ENCODE measurements around the gene LTC4S. TPM values are rescaled to one million over a fixed set of nuclear protein-coding genes. Genes with fewer than 3 reads are reported as not detected.
A peak's percentile ranks its signal among the peaks of the same experiment; 100 is the strongest.

Gene LTC4S
- total RNA-seq, 1 experiment from 2014 or later = 2.6 TPM

DNA sequence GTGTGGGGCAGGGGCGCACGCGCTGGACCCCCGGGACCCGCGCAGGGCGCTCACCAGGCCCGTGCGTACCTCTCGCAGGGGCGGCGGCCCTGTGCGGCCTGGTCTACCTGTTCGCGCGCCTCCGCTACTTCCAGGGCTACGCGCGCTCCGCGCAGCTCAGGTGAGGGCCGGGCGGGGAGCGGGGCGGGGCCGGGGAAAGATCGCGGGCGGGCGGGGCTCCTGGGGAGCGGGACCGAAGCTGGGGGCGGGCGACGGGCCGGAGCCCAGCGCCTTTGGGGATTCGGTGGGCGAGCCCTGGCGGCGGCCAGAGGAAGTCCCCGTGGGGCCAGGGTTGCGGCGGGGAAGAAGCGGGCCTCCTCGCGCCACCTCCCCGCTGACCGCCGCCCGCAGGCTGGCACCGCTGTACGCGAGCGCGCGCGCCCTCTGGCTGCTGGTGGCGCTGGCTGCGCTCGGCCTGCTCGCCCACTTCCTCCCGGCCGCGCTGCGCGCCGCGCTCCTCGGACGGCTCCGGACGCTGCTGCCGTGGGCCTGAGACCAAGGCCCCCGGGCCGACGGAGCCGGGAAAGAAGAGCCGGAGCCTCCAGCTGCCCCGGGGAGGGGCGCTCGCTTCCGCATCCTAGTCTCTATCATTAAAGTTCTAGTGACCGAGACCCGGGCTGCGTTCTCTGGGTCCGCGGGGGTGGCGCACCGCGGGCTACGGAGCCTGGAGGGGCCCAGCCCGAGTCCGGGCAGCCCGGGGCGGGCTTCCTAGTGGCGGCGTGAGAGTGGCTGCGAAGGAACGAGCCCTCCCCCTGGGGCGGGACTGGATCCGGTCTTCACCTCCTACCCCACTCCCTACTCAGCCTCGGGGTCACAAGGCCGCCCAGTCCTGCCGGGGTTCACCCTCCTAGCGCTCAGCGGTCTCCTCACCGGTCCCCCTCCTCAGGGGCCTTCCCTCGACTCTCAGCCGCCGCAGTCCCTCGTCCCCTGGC lies 2.4 kb downstream of the LTC4S start (continued):
- TF ChIP-seq MYBL2 (CRISPR knock-in tag; IDR thresholded peaks at IDR 0.05) (peak; percentile 28), ZNF671 (CRISPR knock-in tag; IDR thresholded peaks at IDR 0.05) (no peak), ESRRA (CRISPR knock-in tag; IDR thresholded peaks at IDR 0.05; ENCODE audit: borderline replicate concordance) (peak; percentile 82; the same call in 1 of the 2 replicates), RORB (CRISPR knock-in tag; IDR thresholded peaks at IDR 0.05) (no peak), MXD4 (CRISPR knock-in tag; IDR thresholded peaks at IDR 0.05; ENCODE audit: borderline replicate concordance) (no peak), NR2C2 (CRISPR knock-in tag; IDR thresholded peaks at IDR 0.05) (no peak), ZNF219 (CRISPR knock-in tag; IDR thresholded peaks at IDR 0.05; ENCODE audit: borderline replicate concordance) (peak; percentile 63), FOXK1 (CRISPR knock-in tag; IDR thresholded peaks at IDR 0.05) (no peak; the same call in 1 of the 2 replicates), FOXP1 (CRISPR knock-in tag; IDR thresholded peaks at IDR 0.05; ENCODE audit: borderline replicate concordance) (no peak), NR3C1 (CRISPR knock-in tag; conservative IDR thresholded peaks at IDR 0.05; ENCODE audit: low read depth) (no peak), GRHL2 (CRISPR knock-in tag; IDR thresholded peaks at IDR 0.05; ENCODE audit: insufficient replicate concordance, severe bottlenecking) (no peak), OVOL2 (CRISPR knock-in tag; IDR thresholded peaks at IDR 0.05; ENCODE audit: borderline replicate concordance) (no peak), JUN (CRISPR knock-in tag; IDR thresholded peaks at IDR 0.05) (no peak), EMX1 (CRISPR knock-in tag; IDR thresholded peaks at IDR 0.05) (no peak; the same call in 1 of the 2 replicates), TCF7 (CRISPR knock-in tag; IDR thresholded peaks at IDR 0.05; ENCODE audit: low read depth) (no peak)
- TF ChIP-seq, protein P1, sequence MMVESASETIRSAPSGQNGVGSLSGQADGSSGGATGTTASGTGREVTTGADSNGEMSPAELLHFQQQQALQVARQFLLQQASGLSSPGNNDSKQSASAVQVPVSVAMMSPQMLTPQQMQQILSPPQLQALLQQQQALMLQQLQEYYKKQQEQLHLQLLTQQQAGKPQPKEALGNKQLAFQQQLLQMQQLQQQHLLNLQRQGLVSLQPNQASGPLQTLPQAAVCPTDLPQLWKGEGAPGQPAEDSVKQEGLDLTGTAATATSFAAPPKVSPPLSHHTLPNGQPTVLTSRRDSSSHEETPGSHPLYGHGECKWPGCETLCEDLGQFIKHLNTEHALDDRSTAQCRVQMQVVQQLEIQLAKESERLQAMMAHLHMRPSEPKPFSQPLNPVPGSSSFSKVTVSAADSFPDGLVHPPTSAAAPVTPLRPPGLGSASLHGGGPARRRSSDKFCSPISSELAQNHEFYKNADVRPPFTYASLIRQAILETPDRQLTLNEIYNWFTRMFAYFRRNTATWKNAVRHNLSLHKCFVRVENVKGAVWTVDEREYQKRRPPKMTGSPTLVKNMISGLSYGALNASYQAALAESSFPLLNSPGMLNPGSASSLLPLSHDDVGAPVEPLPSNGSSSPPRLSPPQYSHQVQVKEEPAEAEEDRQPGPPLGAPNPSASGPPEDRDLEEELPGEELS (CRISPR knock-in tag; IDR thresholded peaks at IDR 0.05) = 0 out of 2 replicates have a peak, but pooled peaks have one; percentile 9
- TF ChIP-seq, protein P2, sequence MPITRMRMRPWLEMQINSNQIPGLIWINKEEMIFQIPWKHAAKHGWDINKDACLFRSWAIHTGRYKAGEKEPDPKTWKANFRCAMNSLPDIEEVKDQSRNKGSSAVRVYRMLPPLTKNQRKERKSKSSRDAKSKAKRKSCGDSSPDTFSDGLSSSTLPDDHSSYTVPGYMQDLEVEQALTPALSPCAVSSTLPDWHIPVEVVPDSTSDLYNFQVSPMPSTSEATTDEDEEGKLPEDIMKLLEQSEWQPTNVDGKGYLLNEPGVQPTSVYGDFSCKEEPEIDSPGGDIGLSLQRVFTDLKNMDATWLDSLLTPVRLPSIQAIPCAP (CRISPR knock-in tag; IDR thresholded peaks at IDR 0.05) = no peak; the same call in 1 of the 2 replicates
- TF ChIP-seq, protein P3, sequence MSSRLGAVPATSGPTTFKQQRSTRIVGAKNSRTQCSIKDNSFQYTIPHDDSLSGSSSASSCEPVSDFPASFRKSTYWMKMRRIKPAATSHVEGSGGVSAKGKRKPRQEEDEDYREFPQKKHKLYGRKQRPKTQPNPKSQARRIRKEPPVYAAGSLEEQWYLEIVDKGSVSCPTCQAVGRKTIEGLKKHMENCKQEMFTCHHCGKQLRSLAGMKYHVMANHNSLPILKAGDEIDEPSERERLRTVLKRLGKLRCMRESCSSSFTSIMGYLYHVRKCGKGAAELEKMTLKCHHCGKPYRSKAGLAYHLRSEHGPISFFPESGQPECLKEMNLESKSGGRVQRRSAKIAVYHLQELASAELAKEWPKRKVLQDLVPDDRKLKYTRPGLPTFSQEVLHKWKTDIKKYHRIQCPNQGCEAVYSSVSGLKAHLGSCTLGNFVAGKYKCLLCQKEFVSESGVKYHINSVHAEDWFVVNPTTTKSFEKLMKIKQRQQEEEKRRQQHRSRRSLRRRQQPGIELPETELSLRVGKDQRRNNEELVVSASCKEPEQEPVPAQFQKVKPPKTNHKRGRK (CRISPR knock-in tag; IDR thresholded peaks at IDR 0.05; ENCODE audit: borderline replicate concordance) = no peak
- TF ChIP-seq, protein P4, sequence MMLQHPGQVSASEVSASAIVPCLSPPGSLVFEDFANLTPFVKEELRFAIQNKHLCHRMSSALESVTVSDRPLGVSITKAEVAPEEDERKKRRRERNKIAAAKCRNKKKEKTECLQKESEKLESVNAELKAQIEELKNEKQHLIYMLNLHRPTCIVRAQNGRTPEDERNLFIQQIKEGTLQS (CRISPR knock-in tag; conservative IDR thresholded peaks at IDR 0.05) = no peak
- TF ChIP-seq, protein P5, sequence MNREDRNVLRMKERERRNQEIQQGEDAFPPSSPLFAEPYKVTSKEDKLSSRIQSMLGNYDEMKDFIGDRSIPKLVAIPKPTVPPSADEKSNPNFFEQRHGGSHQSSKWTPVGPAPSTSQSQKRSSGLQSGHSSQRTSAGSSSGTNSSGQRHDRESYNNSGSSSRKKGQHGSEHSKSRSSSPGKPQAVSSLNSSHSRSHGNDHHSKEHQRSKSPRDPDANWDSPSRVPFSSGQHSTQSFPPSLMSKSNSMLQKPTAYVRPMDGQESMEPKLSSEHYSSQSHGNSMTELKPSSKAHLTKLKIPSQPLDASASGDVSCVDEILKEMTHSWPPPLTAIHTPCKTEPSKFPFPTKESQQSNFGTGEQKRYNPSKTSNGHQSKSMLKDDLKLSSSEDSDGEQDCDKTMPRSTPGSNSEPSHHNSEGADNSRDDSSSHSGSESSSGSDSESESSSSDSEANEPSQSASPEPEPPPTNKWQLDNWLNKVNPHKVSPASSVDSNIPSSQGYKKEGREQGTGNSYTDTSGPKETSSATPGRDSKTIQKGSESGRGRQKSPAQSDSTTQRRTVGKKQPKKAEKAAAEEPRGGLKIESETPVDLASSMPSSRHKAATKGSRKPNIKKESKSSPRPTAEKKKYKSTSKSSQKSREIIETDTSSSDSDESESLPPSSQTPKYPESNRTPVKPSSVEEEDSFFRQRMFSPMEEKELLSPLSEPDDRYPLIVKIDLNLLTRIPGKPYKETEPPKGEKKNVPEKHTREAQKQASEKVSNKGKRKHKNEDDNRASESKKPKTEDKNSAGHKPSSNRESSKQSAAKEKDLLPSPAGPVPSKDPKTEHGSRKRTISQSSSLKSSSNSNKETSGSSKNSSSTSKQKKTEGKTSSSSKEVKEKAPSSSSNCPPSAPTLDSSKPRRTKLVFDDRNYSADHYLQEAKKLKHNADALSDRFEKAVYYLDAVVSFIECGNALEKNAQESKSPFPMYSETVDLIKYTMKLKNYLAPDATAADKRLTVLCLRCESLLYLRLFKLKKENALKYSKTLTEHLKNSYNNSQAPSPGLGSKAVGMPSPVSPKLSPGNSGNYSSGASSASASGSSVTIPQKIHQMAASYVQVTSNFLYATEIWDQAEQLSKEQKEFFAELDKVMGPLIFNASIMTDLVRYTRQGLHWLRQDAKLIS (CRISPR knock-in tag; IDR thresholded peaks at IDR 0.05; ENCODE audit: borderline replicate concordance) = no peak
- TF ChIP-seq, protein P6, sequence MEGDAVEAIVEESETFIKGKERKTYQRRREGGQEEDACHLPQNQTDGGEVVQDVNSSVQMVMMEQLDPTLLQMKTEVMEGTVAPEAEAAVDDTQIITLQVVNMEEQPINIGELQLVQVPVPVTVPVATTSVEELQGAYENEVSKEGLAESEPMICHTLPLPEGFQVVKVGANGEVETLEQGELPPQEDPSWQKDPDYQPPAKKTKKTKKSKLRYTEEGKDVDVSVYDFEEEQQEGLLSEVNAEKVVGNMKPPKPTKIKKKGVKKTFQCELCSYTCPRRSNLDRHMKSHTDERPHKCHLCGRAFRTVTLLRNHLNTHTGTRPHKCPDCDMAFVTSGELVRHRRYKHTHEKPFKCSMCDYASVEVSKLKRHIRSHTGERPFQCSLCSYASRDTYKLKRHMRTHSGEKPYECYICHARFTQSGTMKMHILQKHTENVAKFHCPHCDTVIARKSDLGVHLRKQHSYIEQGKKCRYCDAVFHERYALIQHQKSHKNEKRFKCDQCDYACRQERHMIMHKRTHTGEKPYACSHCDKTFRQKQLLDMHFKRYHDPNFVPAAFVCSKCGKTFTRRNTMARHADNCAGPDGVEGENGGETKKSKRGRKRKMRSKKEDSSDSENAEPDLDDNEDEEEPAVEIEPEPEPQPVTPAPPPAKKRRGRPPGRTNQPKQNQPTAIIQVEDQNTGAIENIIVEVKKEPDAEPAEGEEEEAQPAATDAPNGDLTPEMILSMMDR (IDR thresholded peaks at IDR 0.05) = peak; percentile 22; the same call in 1 of the 2 replicates
- TF ChIP-seq, protein P7, sequence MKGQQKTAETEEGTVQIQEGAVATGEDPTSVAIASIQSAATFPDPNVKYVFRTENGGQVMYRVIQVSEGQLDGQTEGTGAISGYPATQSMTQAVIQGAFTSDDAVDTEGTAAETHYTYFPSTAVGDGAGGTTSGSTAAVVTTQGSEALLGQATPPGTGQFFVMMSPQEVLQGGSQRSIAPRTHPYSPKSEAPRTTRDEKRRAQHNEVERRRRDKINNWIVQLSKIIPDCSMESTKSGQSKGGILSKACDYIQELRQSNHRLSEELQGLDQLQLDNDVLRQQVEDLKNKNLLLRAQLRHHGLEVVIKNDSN (CRISPR knock-in tag; IDR thresholded peaks at IDR 0.05) = no peak
- TF ChIP-seq, protein P8, sequence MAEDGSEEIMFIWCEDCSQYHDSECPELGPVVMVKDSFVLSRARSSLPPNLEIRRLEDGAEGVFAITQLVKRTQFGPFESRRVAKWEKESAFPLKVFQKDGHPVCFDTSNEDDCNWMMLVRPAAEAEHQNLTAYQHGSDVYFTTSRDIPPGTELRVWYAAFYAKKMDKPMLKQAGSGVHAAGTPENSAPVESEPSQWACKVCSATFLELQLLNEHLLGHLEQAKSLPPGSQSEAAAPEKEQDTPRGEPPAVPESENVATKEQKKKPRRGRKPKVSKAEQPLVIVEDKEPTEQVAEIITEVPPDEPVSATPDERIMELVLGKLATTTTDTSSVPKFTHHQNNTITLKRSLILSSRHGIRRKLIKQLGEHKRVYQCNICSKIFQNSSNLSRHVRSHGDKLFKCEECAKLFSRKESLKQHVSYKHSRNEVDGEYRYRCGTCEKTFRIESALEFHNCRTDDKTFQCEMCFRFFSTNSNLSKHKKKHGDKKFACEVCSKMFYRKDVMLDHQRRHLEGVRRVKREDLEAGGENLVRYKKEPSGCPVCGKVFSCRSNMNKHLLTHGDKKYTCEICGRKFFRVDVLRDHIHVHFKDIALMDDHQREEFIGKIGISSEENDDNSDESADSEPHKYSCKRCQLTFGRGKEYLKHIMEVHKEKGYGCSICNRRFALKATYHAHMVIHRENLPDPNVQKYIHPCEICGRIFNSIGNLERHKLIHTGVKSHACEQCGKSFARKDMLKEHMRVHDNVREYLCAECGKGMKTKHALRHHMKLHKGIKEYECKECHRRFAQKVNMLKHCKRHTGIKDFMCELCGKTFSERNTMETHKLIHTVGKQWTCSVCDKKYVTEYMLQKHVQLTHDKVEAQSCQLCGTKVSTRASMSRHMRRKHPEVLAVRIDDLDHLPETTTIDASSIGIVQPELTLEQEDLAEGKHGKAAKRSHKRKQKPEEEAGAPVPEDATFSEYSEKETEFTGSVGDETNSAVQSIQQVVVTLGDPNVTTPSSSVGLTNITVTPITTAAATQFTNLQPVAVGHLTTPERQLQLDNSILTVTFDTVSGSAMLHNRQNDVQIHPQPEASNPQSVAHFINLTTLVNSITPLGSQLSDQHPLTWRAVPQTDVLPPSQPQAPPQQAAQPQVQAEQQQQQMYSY (CRISPR knock-in tag; IDR thresholded peaks at IDR 0.05) = no peak
